ENCODE data around the gene PAWR. TPM values are rescaled to one million over a fixed set of nuclear protein-coding genes. Genes with fewer than 3 reads are reported as not detected.

Gene PAWR
- total and polyA plus RNA-seq, 10 of the 15 experiments (the other 5 are each of a cell fraction or from before 2014, with no cell fraction given): 8.1 to 70.6 (median 24.2) TPM

- Histone ChIP-seq H3K4me3 (no peak overlapping the region), H2AFZ (ENCODE audit: control insufficient read depth, low read depth, low read length) (no peak overlapping the region), H3K4me1 (ENCODE audit: control insufficient read depth, insufficient read depth, low read length) (no peaks in the 10 kb centered on the region), H3K9me3 (replicated peaks; ENCODE audit: control insufficient read depth, insufficient read depth, low read length) (no peaks in the 10 kb centered on the region), H3K27me3 (replicated peaks in 1 of 2; ENCODE audit: control insufficient read depth in 2 of 2, insufficient read depth in 2 of 2, low read length in 1 of 2) (no peaks in the 10 kb centered on the region), H3K9ac (ENCODE audit: control insufficient read depth, insufficient read depth, low read length) (no peak overlapping the region), H3K79me2 (ENCODE audit: control insufficient read depth, insufficient read depth, low read length) (no peaks in the 10 kb centered on the region), H4K20me1 (ENCODE audit: control insufficient read depth, insufficient read depth) (no peaks in the 10 kb centered on the region), H3K4me2 (ENCODE audit: control insufficient read depth, insufficient read depth) (no peak overlapping the region), H3K36me3 (ENCODE audit: control insufficient read depth in 2 of 2, insufficient read depth in 2 of 2, low read length in 1 of 2) (no peaks in the 10 kb centered on the region; a peak in 2 of 4 replicates), H3K27ac (ENCODE audit: control insufficient read depth, insufficient read depth) (no peak overlapping the region)
- RAD21 ChIA-PET (ENCODE audit: unreplicated experiment): interaction anchor here (1.7 kb wide), 1 partner anchor 84 kb away, joined by 4 read pairs; no protein-coding TSS in a partner anchor
- CTCF ChIA-PET: no interaction called here
- SMC1A ChIA-PET (ENCODE audit: uncharacterized antibody, unreplicated experiment): interaction anchor here (0.9 to 1.6 kb wide), 4 partner anchors 12 to 136 kb away, joined by 3 to 4 read pairs (median 3); no protein-coding TSS in a partner anchor
- 91% methylated on average over 2 of the region's 2 CpGs for WGBS (ENCODE audit: insufficient coverage, insufficient replicate concordance, low lambda C conversion rate, missing lambda C conversion rate)
- no peak for FAIRE-seq
- DNase-seq (ENCODE audit: low read depth, low spot score): no peak
- intact Hi-C loops (cut with micrococcal nuclease; ENCODE audit: unreplicated experiment): loop anchor here (5.0 kb wide), 1 partner anchor 90 kb away; the partner anchor contains the start of gene PAWR
- no TSS peak for BruUV-seq (replicated peaks)
- POLR2A ChIA-PET: no interaction called here
- in situ Hi-C loops (cut with MboI): no loop called here
- ATAC-seq: no peak
- TF ChIP-seq MEF2B (IDR thresholded peaks at IDR 0.05; ENCODE audit: partially characterized antibody, poor library complexity, severe bottlenecking): no peak
- TF ChIP-seq RELA (IDR thresholded peaks at IDR 0.05; ENCODE audit: borderline replicate concordance, partially characterized antibody): no peak
- TF ChIP-seq ETV6 (conservative IDR thresholded peaks at IDR 0.05 in 1 of 2, IDR thresholded peaks at IDR 0.05 in 1 of 2; ENCODE audit: borderline replicate concordance in 1 of 2, low read depth in 1 of 2): no peak
- no peak for TF ChIP-seq PRDM15 (CRISPR knock-in tag; IDR thresholded peaks at IDR 0.05)
- no peak for TF ChIP-seq ZNF217 (IDR thresholded peaks at IDR 0.05)
- TF ChIP-seq HCFC1 (IDR thresholded peaks at IDR 0.05; ENCODE audit: low read length): no peak
- TF ChIP-seq IRF3 (IDR thresholded peaks at IDR 0.05): no peak
- no peak for TF ChIP-seq NR2C2 (IDR thresholded peaks at IDR 0.05; ENCODE audit: borderline replicate concordance, control insufficient read depth, insufficient read length, low read depth)
- TF ChIP-seq EZH2 (IDR thresholded peaks at IDR 0.05; ENCODE audit: borderline replicate concordance, control insufficient read depth, low read depth, low read length): no peak
- TF ChIP-seq MYC (IDR thresholded peaks at IDR 0.05; ENCODE audit: insufficient read depth, insufficient read length, insufficient replicate concordance, low read length, severe bottlenecking): no peak
- no peak for TF ChIP-seq IKZF1 (conservative IDR thresholded peaks at IDR 0.05)
- no peak for TF ChIP-seq KAT2A (conservative IDR thresholded peaks at IDR 0.05; ENCODE audit: control insufficient read depth, low read depth, low read length)
- TF ChIP-seq MYB (IDR thresholded peaks at IDR 0.05; ENCODE audit: borderline replicate concordance, low read depth, low read length): no peak
- TF ChIP-seq TARDBP (IDR thresholded peaks at IDR 0.05; ENCODE audit: borderline replicate concordance): no peak
- TF ChIP-seq POLR2AphosphoS2 (IDR thresholded peaks at IDR 0.05; ENCODE audit: low read depth, low read length): no peak
- TF ChIP-seq PBX3 (IDR thresholded peaks at IDR 0.05; ENCODE audit: insufficient replicate concordance, low read depth, low read length): no peak
- TF ChIP-seq JUND (IDR thresholded peaks at IDR 0.05; ENCODE audit: low read depth, low read length): no peak
These were observed 88.9 kb downstream of the PAWR start for GRCh38 chr12:79601908-79602307.
